Hematopoietic multipotent progenitor cell (in vitro differentiated cells): ENCODE measurements around the gene TIE1. TPM values are rescaled to one million over a fixed set of nuclear protein-coding genes. Genes with fewer than 3 reads are reported as not detected.
A peak's percentile ranks its signal among the peaks of the same experiment; 100 is the strongest.

Experiments used
- DNase-seq, 3 donors: peaks; one replicate each; pipeline ENCODE4 v3.0.0-alpha.2; 2011 to 2015; ENCODE audit warnings: low read depth in 2 of 3, low spot score in 2 of 3
- total RNA-seq: library from RNA; depleted of rRNA; stranded (reverse); fragments of >200 nt; gene quantifications from one replicate; pipeline ENCODE4 v1.2.3, GENCODE V29; 2012

The TIE1 gene
- total RNA-seq, 1 donor = 47.7 TPM

DNA sequence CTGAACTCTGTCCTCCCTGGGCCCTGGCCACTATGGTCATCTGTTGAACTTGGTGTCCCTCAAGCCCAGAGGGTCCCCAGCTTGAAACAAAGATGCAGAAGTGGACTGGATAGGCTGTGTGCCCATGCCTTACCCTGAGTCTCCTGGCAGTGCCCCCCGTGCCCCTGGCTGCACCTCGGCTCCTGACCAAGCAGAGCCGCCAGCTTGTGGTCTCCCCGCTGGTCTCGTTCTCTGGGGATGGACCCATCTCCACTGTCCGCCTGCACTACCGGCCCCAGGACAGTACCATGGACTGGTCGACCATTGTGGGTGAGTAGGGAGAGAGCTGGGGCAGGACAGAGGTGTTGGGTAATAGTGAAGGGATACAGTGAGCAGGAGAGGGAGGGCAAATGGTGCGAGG lies 10.7 kb downstream of the TIE1 start:
- no peak for DNase-seq

DNA sequence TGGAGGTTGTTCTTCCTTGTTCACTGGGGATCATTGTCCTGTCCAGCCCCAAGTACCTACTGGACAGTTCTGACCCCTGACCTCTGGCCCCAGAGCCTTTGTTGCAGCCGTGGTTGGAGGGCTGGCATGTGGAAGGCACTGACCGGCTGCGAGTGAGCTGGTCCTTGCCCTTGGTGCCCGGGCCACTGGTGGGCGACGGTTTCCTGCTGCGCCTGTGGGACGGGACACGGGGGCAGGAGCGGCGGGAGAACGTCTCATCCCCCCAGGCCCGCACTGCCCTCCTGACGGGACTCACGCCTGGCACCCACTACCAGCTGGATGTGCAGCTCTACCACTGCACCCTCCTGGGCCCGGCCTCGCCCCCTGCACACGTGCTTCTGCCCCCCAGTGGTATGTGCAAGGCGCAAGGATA lies 11.4 kb downstream of the TIE1 start:
- DNase-seq = no peak

DNA sequence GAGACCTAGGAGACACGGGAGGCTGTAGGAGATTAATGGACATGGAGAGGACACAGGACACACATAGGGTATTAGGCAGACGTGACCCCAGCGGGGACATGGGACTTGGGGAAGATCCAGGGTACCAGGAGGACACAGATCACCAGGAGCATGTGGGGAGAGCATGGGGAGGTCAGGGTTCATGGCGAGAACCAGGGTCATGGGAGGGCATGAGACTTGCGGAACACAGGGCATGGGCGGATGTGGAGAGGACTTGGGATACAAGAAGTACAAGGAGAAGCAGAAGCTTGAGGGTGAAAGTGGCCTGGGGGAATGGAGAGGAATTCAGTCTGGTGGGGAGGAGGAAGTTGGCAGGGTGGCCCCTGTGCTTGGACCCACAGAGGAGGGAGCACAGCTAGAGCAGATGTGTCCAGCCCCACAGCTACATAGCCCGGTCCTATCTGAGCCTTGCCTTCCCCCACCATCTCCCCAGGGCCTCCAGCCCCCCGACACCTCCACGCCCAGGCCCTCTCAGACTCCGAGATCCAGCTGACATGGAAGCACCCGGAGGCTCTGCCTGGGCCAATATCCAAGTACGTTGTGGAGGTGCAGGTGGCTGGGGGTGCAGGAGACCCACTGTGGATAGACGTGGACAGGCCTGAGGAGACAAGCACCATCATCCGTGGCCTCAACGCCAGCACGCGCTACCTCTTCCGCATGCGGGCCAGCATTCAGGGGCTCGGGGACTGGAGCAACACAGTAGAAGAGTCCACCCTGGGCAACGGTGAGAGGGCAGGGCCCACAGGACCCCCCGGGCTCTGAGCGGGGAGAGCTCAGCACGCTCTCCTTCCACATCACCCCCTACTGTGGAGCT lies 12.1 kb downstream of the TIE1 start:
- no peak for DNase-seq

DNA sequence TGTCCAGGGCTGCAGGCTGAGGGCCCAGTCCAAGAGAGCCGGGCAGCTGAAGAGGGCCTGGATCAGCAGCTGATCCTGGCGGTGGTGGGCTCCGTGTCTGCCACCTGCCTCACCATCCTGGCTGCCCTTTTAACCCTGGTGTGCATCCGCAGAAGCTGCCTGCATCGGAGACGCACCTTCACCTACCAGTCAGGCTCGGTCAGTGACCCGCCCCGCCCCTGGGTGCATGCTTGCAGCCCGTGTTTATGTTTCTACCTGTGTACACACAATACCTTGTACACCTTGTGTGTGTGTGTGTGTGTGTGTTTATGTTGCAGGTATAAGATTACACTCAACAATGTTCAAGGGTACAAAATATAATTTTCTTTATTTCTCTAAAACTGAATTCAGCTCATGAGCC lies 13.0 kb downstream of the TIE1 start:
- DNase-seq = no peak

DNA sequence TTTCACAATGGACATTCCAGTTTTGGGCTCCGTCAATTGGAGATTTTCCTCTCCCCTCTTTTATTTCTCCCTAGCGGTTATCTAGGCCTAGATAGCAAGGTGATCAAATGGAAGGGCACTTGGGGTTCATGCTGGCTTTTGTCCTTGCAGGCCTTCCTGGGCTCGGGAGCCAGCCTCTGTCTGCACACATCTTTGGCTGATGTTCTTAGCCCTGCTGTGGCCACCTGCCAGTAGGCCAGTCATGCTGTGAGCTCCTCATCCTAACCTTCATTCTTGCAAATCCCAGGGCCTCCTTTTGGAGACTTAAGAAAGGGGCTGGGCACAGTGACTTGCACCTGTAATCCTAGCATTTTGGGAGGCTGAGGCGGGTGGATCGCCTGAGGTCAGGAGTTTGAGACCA lies 13.5 kb downstream of the TIE1 start:
- DNase-seq = no peak

DNA sequence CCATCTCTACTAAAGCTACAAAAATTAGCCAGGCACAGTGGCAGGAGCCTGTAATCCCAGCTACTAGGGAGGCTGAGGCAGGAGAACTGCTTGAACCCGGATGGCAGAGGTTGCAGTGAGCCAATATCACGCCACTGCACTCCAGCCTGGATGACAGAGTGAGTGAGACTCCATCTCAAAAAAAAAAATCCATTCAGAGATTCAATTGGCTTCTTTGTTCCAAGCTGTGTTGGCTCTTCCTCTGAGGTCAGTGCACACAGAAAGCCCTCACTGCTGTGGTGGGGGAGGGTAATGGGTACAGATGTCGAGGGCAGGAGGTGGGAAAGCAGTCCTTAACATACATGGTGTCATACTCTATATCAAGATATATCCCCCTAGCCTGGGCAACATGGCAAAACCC lies 14.7 kb downstream of the TIE1 start:
- no peak for DNase-seq

DNA sequence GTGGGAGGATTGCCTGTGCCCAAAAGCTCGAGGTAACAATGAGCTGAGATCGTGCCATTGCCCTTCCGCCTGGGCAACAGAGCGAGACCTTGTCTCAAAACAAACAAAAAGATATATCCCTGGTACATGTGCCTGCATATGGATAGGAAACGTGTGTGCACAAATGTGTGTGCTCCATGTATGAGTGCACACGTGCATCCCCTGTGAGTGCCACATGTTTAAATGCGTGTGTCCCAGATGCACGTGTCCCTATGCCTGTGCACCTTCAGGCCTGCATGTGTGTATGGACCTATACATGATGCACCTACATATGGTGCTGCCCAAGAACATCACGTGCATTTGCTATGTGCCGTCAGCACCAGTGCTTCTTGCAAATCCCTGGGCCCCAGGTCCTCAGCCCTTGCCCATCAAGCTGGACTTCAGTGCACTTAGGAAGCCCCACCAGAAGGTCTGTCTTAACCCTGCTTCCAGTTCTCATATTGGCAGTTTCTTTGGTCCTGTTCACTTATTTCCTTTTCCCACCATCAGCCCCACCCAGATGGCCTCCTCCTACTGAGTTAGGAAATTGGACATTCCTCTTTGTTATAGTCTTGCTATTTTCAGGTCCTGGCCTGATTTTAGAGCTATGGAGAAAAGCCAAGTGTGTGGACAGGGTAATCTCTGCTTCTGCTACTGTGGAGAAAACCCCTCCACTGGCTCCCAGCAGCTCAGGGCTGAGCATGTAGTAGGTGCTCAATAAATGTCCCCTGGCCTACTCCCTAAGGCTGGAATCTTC lies 15.4 kb downstream of the TIE1 start:
- no peak for DNase-seq

DNA sequence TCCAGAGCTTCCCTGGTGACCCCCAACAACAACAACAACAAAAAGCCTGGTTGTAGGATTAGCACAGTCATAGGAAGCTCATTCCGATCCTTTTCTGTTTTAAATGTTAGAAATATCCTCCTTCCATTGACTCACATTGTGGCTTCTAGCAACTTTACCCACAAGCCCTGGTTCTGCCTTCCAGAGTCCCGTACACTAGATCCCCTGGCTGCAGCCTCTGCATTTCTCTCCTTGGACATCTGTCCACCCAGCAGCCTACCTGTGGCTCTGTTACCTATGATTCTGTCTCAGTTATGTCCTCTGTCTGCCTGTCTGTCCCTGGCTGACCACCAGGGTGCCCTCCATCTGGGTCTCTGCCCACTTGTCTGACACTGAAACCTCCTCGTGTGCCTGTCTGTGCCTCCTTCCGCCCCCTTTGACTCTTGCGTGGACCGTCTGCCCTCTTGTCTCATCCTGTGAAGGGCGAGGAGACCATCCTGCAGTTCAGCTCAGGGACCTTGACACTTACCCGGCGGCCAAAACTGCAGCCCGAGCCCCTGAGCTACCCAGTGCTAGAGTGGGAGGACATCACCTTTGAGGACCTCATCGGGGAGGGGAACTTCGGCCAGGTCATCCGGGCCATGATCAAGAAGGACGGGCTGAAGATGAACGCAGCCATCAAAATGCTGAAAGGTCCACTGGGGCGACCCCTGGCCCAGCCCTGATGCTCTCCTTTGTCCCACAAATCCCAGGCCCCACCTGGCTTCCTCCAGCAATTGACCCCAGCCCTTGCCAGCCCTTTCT lies 16.1 kb downstream of the TIE1 start:
- DNase-seq = no peak

DNA sequence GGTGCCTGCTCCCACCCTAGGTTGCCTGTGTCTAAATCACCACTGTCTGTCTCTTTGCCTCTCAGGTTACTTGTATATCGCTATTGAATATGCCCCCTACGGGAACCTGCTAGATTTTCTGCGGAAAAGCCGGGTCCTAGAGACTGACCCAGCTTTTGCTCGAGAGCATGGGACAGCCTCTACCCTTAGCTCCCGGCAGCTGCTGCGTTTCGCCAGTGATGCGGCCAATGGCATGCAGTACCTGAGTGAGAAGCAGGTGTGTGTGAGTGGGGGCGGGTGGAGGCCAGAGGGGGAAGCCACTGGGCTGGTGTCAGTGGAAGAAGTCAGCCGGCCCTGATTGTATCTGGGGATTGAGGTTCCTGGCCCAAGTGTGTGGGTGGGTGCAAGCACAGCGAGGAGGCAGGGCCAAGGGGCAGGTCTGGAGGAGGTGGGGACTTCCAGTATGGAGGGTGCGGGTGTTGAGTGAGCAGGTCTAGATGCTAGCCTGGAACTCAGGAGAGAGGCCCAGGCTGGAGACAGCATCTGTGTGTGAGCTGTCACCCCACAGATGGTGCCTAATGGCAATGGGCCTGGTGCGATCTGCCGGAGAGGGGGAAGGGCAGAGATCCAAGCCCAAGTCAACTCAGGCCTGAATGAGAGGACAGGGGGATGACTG lies 17.2 kb downstream of the TIE1 start:
- DNase-seq = no peak

DNA sequence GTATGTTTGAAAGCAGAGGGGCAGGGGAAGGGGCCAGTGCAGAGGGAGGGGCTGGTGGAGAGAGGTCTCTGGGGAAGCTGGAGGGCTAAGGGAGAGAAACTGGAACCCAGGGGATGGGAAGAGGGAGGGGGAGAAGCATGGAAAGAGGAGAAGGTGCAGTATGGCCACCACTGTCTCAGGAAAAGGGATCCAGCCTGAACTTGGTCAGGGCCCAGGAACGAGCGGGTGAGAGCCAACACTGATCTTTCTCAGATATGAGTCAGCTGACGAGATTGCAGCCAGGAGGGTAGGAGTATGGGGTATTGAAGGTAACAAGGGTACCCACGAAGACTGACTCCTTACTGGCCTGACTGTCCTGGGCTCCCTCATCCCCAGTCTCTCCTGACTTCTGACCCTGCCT lies 18.0 kb downstream of the TIE1 start:
- no peak for DNase-seq

DNA sequence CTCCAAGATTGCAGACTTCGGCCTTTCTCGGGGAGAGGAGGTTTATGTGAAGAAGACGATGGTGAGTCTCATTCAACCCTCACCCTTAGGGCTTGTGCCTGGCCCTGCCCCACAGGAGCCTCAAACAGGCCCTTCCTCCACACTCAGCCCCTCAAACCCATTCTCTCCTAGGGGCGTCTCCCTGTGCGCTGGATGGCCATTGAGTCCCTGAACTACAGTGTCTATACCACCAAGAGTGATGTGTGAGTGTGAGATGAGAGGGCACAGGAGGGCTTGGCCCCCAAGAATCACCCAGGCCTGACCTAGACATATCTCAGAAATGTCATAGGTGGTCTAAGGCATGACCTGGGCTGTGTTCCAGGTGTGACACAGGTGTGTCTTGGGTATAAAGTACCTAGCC lies 18.5 kb downstream of the TIE1 start:
- no peak for DNase-seq

DNA sequence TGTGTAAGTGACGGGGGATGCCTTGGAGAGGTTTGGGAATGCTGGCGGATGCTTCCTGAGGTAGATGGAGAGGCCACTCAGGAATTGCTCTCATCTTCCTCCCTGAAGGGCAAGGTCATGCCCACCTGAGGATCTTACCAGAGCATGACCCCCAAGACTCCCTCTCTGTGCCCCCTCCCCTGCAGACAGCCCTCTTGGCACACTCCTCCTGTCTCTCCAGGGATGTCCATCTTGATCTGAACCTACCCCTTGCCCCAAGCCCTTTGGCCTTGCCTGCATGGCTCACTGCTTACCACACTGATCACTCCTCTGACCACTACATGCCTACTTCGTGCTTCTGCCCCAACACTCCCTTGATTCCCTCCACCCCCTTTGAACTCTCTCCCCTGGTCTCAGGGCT lies 19.0 kb downstream of the TIE1 start:
- no peak for DNase-seq

DNA sequence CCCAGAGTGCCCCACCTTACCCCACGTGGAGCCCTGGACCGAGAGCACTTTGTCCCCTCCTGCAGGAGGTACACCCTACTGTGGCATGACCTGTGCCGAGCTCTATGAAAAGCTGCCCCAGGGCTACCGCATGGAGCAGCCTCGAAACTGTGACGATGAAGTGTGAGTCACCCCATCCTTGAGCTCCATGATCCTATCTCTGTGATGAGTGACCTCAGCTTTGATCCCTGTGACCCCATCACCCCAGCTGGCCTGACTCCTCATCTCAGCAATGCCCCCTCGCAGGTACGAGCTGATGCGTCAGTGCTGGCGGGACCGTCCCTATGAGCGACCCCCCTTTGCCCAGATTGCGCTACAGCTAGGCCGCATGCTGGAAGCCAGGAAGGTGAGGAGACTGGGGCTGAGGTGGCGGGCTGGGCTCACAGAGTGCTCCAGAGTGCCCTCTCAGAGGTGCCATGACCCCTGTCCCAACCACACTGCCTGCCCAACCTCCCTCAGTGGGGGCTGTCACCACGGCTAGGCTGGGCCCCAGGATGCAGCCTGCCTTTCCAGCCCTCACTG lies 20.6 kb downstream of the TIE1 start:
- no peak for DNase-seq

DNA sequence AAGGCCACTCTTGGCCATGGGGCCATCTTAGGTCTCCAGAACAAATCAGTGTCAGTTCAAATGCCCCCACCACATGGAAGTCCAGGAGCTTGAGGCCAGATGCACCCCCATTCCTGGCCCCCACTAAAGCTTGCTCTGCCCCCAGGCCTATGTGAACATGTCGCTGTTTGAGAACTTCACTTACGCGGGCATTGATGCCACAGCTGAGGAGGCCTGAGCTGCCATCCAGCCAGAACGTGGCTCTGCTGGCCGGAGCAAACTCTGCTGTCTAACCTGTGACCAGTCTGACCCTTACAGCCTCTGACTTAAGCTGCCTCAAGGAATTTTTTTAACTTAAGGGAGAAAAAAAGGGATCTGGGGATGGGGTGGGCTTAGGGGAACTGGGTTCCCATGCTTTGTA lies 21.7 kb downstream of the TIE1 start:
- DNase-seq = no peak

DNA sequence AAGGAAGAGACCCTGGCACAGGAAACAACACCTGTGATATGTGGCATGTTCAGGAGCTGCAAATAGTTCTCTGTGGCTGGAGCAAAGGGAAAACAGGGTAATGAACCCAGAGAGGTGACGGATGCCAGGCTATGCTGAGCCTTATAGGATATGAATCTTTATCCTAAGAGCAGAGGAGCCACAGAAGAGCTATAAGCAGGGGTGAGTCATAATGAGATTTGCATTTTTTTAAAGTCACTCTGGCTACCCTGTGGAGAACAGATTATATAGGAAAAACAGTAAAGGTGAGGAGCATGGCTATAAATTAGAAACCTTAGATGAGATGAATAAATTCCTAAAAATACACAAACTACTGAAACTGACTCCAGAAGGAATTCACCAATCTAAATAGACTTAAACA lies 24.0 kb downstream of the TIE1 start:
- DNase-seq = no peak

DNA sequence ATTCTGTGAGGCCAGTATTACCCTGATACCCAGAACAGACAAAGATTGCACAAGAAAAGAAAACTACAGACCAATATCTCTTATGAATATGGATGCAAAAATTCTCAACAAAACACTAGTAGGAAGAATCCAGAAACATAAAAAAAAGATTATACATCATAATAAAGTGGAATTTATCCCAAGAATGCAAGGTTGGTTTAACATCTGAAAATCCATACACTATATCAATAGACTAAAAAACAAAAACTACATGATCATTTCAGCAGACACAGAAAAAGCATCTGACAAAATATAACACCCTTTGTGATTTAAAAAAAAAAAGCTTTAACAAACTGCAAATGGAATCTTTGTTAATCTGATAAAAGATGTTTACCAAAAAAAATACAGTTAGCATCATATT lies 24.6 kb downstream of the TIE1 start:
- DNase-seq = no peak

DNA sequence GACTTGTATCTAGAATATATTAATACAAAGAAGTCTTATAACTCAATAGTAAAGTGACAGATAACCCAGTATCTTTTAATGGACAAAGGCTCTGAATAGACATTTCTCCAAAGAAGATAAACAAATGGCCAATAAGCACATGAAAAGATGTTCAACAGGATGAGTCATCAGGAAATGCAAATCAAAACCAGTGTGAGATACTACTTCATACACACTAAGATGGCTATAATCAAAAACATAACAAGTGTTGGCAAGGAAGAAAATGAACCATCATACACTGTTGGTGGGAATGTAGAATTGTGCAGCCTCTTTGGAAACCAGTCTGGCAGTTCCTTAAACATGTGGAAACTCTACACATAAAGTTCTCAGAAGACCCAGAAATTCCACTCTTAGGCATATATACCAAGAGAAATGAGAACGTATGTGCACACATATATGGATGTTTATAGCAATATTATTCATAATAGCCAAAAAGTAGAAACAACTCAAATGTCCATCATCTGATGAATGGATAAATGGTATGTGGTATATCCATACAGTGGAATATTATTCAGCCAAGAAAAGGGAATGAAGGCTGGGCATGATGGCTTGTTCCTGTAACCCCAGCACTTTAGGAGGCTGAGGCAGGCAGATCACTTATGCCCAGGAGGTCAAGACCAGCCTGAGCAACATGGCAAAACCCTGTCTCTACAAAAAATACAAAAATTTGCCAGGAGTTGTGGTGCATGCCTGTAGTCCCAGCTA lies 26.9 kb downstream of the TIE1 start:
- DNase-seq = no peak

DNA sequence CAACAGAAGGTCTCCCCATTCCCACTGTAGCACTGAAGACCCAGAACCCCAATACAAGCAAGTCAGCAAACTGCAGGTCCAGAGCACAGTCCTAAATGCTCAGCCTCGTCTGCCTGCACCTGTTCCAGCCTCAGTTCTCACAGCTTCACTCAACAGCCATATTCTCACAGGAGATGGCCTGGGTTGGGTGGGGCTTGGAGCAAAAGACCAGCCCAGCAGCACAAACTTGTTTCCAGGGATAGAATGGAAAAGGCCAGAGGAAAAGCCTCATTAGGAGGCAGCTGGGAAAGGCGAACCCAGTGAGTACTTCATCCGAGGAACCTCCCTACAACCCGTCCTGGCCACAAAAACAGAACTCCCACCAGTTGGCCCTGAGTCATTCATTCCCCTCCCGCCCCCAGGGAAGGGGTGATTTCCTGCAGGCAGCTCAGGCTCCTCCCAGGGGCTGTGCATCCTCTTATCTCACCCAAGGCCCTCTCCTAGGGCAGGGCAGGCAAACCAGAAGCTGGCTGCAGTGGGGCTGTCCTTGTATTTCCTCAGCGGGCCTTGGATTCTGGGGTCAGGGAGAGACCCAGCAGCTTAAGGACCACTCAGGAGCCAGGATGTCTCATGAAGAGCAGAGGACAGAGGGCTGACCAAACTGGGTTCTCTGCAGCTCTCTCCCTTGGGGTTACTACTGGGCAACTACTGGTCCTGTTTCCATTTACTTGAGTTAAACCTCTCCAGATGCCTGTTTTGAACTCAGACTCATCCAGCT lies 29.4 kb downstream of the TIE1 start:
- peak in 2 of 3 donors; percentile 84 for DNase-seq

DNA sequence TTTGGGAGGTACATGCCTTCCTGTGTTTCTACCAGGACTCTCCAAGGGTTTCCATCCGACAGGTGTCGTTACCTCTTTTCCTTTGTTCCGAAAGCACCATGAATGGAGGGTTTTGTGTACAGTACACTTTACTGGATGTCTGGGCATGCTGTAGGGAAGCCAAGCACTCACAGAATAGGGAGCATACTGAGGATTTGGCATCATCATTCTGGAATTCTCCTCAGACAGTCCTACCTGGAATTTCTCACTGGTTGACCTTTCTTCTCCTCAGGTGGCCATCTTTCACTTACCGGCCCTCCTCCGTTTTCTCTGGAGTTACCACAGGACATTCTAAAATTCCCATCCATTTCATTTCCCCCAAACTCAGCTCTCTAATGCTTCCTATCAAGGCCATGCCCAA lies 30.9 kb downstream of the TIE1 start:
- DNase-seq = no peak
